HG02943 (cell line): ENCODE data around the gene C5.

Source experiments
- ATAC-seq: cut with Tn5 transposase; IDR thresholded peaks from one replicate; pipeline ENCODE4 v1.9.1; 2021; ENCODE audit warnings: mild to moderate bottlenecking, low read depth, moderate library complexity; ENCODE audit not compliant: unreplicated experiment

The C5 gene

GRCh38 chr9:120915854-120916470, 134.1 kb downstream of the C5 start:
- no peak for ATAC-seq

- no peak for ATAC-seq
Measured at GRCh38 chr9:120914953-120915352, 135.1 kb downstream of the C5 start.

- ATAC-seq = no peak
Measured at GRCh38 chr9:120914396-120914795, 135.7 kb downstream of the C5 start.

GRCh38 chr9:120913647-120914264, 136.3 kb downstream of the C5 start:
- ATAC-seq = no peak

GRCh38 chr9:120912958-120913646, 137.0 kb downstream of the C5 start:
- ATAC-seq = no peak

- ATAC-seq = no peak
Measured at GRCh38 chr9:120911295-120911837, 138.7 kb downstream of the C5 start.

- no peak for ATAC-seq
Measured at GRCh38 chr9:120910643-120911042, 139.4 kb downstream of the C5 start.

- no peak for ATAC-seq
Measured at GRCh38 chr9:120909904-120910303, 140.2 kb downstream of the C5 start.

- no peak for ATAC-seq
Measured at GRCh38 chr9:120905315-120906164, 144.5 kb downstream of the C5 start.

- ATAC-seq = no peak
Measured at GRCh38 chr9:120904978-120905301, 145.1 kb downstream of the C5 start.

GRCh38 chr9:120904061-120904977, 145.8 kb downstream of the C5 start:
- ATAC-seq = no peak

GRCh38 chr9:120902569-120903535, 147.2 kb downstream of the C5 start:
- no peak for ATAC-seq
